HG02623 (cell line): ENCODE data around the gene TRPM7.
"Not testable (repeated sequence)": the region's sequence is repeated elsewhere in the genome, so short reads cannot be mapped to it uniquely, and the experiment has no call there.

ENCODE experiments used
- ATAC-seq: cut with Tn5 transposase; IDR thresholded peaks from one replicate; pipeline ENCODE4 v1.9.1; 2021; ENCODE audit warnings: moderate library complexity; ENCODE audit not compliant: unreplicated experiment

Gene TRPM7

GRCh38 chr15:50665938-50666337 is 20.7 kb downstream of the TRPM7 start:
- no peak for ATAC-seq

GRCh38 chr15:50655555-50655954 is 31.0 kb downstream of the TRPM7 start:
- no peak for ATAC-seq

GRCh38 chr15:50653156-50653743 is 33.3 kb downstream of the TRPM7 start:
- ATAC-seq = no peak

GRCh38 chr15:50652671-50653070 is 33.9 kb downstream of the TRPM7 start:
- ATAC-seq = no peak

- no peak for ATAC-seq
Observed at GRCh38 chr15:50641318-50641717, 45.3 kb downstream of the TRPM7 start.

- ATAC-seq = no peak
Observed at GRCh38 chr15:50636146-50636545, 50.5 kb downstream of the TRPM7 start.

GRCh38 chr15:50633653-50634052 is 52.9 kb downstream of the TRPM7 start:
- no peak for ATAC-seq

- no peak for ATAC-seq
Observed at GRCh38 chr15:50628421-50628820, 58.2 kb downstream of the TRPM7 start.

- no peak for ATAC-seq
Observed at GRCh38 chr15:50627351-50628055, 59.1 kb downstream of the TRPM7 start.

GRCh38 chr15:50624616-50625168 is 61.9 kb downstream of the TRPM7 start:
- no peak for ATAC-seq

- not testable (repeated sequence) for ATAC-seq
Observed at GRCh38 chr15:50622361-50622943, 64.1 kb downstream of the TRPM7 start.

- ATAC-seq = not testable (repeated sequence)
Observed at GRCh38 chr15:50616960-50617359, 69.6 kb downstream of the TRPM7 start.

- not testable (repeated sequence) for ATAC-seq
Observed at GRCh38 chr15:50616554-50616953, 70.0 kb downstream of the TRPM7 start.

- no peak for ATAC-seq
Observed at GRCh38 chr15:50613600-50613999, 73.0 kb downstream of the TRPM7 start.

- no peak for ATAC-seq
Observed at GRCh38 chr15:50607129-50607528, 79.5 kb downstream of the TRPM7 start.

- no peak for ATAC-seq
Observed at GRCh38 chr15:50605462-50605861, 81.1 kb downstream of the TRPM7 start.

- ATAC-seq = not testable (repeated sequence)
Observed at GRCh38 chr15:50602028-50602427, 84.6 kb downstream of the TRPM7 start.

- ATAC-seq = no peak
Observed at GRCh38 chr15:50594311-50594710, 92.3 kb downstream of the TRPM7 start.

- no peak for ATAC-seq
Observed at GRCh38 chr15:50593761-50594160, 92.8 kb downstream of the TRPM7 start.

- ATAC-seq = no peak
Observed at GRCh38 chr15:50590288-50590687, 96.3 kb downstream of the TRPM7 start.

- ATAC-seq = no peak
Observed at GRCh38 chr15:50577492-50577891, 109.1 kb downstream of the TRPM7 start.

GRCh38 chr15:50576166-50576565 is 110.4 kb downstream of the TRPM7 start:
- no peak for ATAC-seq
